Measurements from ENCODE around the gene ADGRL1. TPM values are rescaled to one million over a fixed set of nuclear protein-coding genes. Genes with fewer than 3 reads are reported as not detected.

Gene ADGRL1
- total RNA-seq, 3 donors from 2014 or later = 11.2 to 14.7 (median 11.6) TPM

- H3K27ac ChIP-seq = no peak overlapping the region
- no peak overlapping the region for H3K4me3 ChIP-seq
- TF ChIP-seq POLR2AphosphoS5 (IDR thresholded peaks at IDR 0.05) (no peak), CTCF (IDR thresholded peaks at IDR 0.05) (no peak), POLR2A (IDR thresholded peaks at IDR 0.05) (no peak)
- no peak for DNase-seq (ENCODE audit: low spot score in 2 of 2)
- no peaks in the 10 kb centered on the region for H3K4me1 ChIP-seq
- peaks cover 5% of the 10 kb centered on the region for H3K36me3 ChIP-seq
- intact Hi-C loops (cut with DNase I; ENCODE audit: low total_unique reads) = loop anchor here (5.0 kb wide), 1 partner anchor 1152 kb away; no protein-coding TSS in a partner anchor
- no peaks in the 10 kb centered on the region for H3K27me3 ChIP-seq
- H3K9me3 ChIP-seq = no peaks in the 10 kb centered on the region
Measured at GRCh38 chr19:14174883-14175282, 31.1 kb downstream of the ADGRL1 start.

GRCh38 chr19:14168993-14169392 lies 37.0 kb downstream of the ADGRL1 start:
- Histone ChIP-seq H3K27me3 (no peaks in the 10 kb centered on the region), H3K27ac (no peak overlapping the region), H3K4me1 (no peaks in the 10 kb centered on the region), H3K9me3 (no peaks in the 10 kb centered on the region), H3K36me3 (peaks cover 9% of the 10 kb centered on the region), H3K4me3 (no peak overlapping the region)
- intact Hi-C loops (cut with DNase I; ENCODE audit: low total_unique reads) = no loop called here
- no peak for TF ChIP-seq POLR2A (IDR thresholded peaks at IDR 0.05)
- DNase-seq (ENCODE audit: low spot score in 2 of 2) = no peak

GRCh38 chr19:14168259-14168972 lies 37.6 kb downstream of the ADGRL1 start:
- TF ChIP-seq POLR2AphosphoS5 (IDR thresholded peaks at IDR 0.05) (no peak), CTCF (IDR thresholded peaks at IDR 0.05) (no peak), POLR2A (IDR thresholded peaks at IDR 0.05) (no peak)
- H3K9me3 ChIP-seq = no peaks in the 10 kb centered on the region
- no peak for DNase-seq (ENCODE audit: low spot score in 2 of 2)
- no peaks in the 10 kb centered on the region for H3K4me1 ChIP-seq
- no peak overlapping the region for H3K27ac ChIP-seq
- H3K4me3 ChIP-seq = no peak overlapping the region
- intact Hi-C loops (cut with DNase I; ENCODE audit: low total_unique reads) = no loop called here
- no peaks in the 10 kb centered on the region for H3K27me3 ChIP-seq
- H3K36me3 ChIP-seq = peaks cover 9% of the 10 kb centered on the region

GRCh38 chr19:14167576-14168138 lies 38.3 kb downstream of the ADGRL1 start:
- Histone ChIP-seq H3K27me3 (no peaks in the 10 kb centered on the region), H3K27ac (peak overlapping the region in 1 of 2 donors; percentile 2)

GRCh38 chr19:14166999-14167575 lies 38.9 kb downstream of the ADGRL1 start:
- TF ChIP-seq POLR2A (IDR thresholded peaks at IDR 0.05) (no peak), CTCF (IDR thresholded peaks at IDR 0.05) (no peak), POLR2AphosphoS5 (IDR thresholded peaks at IDR 0.05) (no peak)
- Histone ChIP-seq H3K36me3 (peaks cover 9% of the 10 kb centered on the region), H3K27me3 (no peaks in the 10 kb centered on the region), H3K27ac (peak overlapping the region; percentile 32 to 36), H3K4me3 (peak overlapping the region in 2 of 3 donors; percentile 7 to 13), H3K9me3 (no peaks in the 10 kb centered on the region), H3K4me1 (no peaks in the 10 kb centered on the region)
- intact Hi-C loops (cut with DNase I; ENCODE audit: low total_unique reads) = no loop called here
- DNase-seq (ENCODE audit: low spot score in 2 of 2) = no peak

More at GRCh38 chr19:14167576-14168138, 38.3 kb downstream of the ADGRL1 start:
- peaks cover 9% of the 10 kb centered on the region for H3K36me3 ChIP-seq
- intact Hi-C loops (cut with DNase I; ENCODE audit: low total_unique reads) = no loop called here
- TF ChIP-seq POLR2A (IDR thresholded peaks at IDR 0.05) (no peak), POLR2AphosphoS5 (IDR thresholded peaks at IDR 0.05) (no peak), CTCF (IDR thresholded peaks at IDR 0.05) (no peak)
- no peaks in the 10 kb centered on the region for H3K9me3 ChIP-seq
- no peak for DNase-seq (ENCODE audit: low spot score in 2 of 2)
- no peaks in the 10 kb centered on the region for H3K4me1 ChIP-seq
- H3K4me3 ChIP-seq = peak overlapping the region in 1 of 3 donors; percentile 13

Data from breast epithelium (tissue), 4 donors.